H1 (cell line): ENCODE data around the gene ZDHHC17. TPM values are rescaled to one million over a fixed set of nuclear protein-coding genes. Genes with fewer than 3 reads are reported as not detected.

Source experiments
- HDAC2 ChIP-seq, 2 experiments: fragments of 300-600 bp in 1 of 2; sonication (generic) in 1 of 2; IDR thresholded peaks; 2 replicates each; pipeline ENCODE4 v1.6.1; 2011 to 2012; ENCODE audit warnings: low read depth in 2 of 2, low read length in 2 of 2, mild to moderate bottlenecking in 2 of 2, moderate library complexity in 2 of 2, borderline replicate concordance in 1 of 2, inconsistent platforms in 1 of 2
- JUN ChIP-seq: IDR thresholded peaks from 2 replicates; pipeline ENCODE4 v1.6.1; 2011; ENCODE audit warnings: low read depth, mild to moderate bottlenecking, improper control_type of control experiment, low read length
- KDM1A ChIP-seq: fragments of 200-600, 300-600 bp; sonication (generic); IDR thresholded peaks from 2 replicates; pipeline ENCODE4 v1.7.1; 2016; ENCODE audit warnings: mild to moderate bottlenecking, low read length, borderline replicate concordance
- RNF2 ChIP-seq: fragments of 200-900, 300-1000 bp; sonication (generic); IDR thresholded peaks from 2 replicates; pipeline ENCODE4 v1.7.1; 2016; ENCODE audit warnings: borderline replicate concordance, low read depth, mild to moderate bottlenecking, antibody characterized with exemption, low read length; ENCODE audit not compliant: poor library complexity, severe bottlenecking; ENCODE audit errors: missing control alignments
- TBP ChIP-seq: IDR thresholded peaks from 2 replicates; pipeline ENCODE4 v1.6.1; 2011; ENCODE audit warnings: low read depth, low read length, improper control_type of control experiment
- polyA plus RNA-seq, 7 experiments: library from polyadenylated mRNA; depleted of rRNA in 3 of 7; stranded (reverse) in 5 of 7; unstranded in 2 of 7; fragments of >200 nt in 5 of 7; fragments of 200-250 nt in 2 of 7; gene quantifications; 1 replicate in 5 of 7; 2 replicates in 1 of 7; 4 replicates in 1 of 7; pipeline versions ENCODE4 v1.2.1 to v1.2.3, GENCODE V29; 2011 to 2013; ENCODE audit warnings: missing spikeins in 2 of 7, mixed read lengths in 2 of 7
- total RNA-seq: library from RNA; stranded (reverse); fragmentation: NEBNext Ultra II Directional; extraction: Animal tissue kit (Norgen Biotek cat#: 25700); gene quantifications from 2 replicates; pipeline ENCODE4 v1.2.1, GENCODE V29; 2021

The ZDHHC17 gene
- total and polyA plus RNA-seq, 2 of the 8 experiments (the other 6 are each of a cell fraction or from before 2014, with no cell fraction given): 27.6 to 28.9 TPM

- TF ChIP-seq HDAC2 (IDR thresholded peaks at IDR 0.05; ENCODE audit: borderline replicate concordance in 1 of 2, low read depth in 2 of 2, low read length in 2 of 2) (no peak), JUN (no peak), KDM1A (no peak), RNF2 (no peak), TBP (no peak)
These were observed 92.2 kb downstream of the ZDHHC17 start (continued) for GRCh38 chr12:76856018-76856644.
